ENCODE results near the gene AGPAT2.
"Not testable (repeated sequence)": the region's sequence is repeated elsewhere in the genome, so short reads cannot be mapped to it uniquely, and the experiment has no call there.

Gene AGPAT2

DNA sequence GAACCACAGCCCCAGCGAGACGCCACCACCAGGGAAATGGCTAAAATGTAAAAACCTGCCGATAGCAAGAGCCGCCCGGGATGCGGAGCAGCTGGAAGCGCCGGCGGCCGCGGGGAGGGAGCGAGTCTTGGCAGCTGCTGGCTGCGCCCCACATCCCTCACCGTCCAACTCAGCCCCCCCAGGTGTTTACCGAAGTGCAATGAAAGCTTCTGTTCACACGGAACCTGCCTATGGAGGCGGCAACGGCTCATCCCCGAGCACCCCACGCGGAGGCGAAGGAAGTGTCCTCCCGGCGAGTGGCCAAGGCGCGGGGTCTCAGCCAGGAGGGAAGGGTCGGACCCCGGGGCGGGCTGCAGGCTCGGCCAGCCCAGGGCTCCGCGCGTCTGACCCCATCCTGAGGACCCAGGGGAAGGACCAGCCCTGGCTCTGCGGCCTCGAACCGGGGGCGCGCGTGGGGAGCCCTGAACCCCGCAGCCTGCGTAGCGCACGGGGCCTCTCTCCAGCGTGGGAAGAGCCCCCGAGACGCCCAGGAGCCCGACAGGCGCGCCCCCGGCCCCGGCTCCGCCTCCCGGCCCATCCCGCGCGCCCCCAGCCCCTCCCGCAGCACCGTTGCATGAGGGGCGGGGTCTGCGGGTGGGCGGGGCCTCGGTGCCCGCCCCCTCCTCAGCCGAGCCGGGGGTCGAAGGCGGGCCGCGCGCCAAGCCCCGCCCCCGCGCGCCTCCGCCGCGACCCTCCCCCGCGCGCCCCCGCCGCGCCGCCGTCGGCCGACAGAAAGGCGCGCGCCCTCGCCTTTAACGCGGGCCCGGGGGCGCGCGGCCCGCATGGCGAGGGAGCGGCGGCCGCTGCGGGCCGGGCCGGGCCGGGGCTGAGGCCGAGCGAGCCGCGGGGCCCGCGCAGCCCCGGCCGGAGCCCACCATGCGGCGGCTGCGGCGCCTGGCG is 24.8 kb upstream of the AGPAT2 start, which contains the start of gene DIPK1B:
TSS of gene DIPK1B (plus strand) at position 822 of the 939 bp plus-strand sequence. CDS start at position 916, 94 bp downstream.
- Mint-ChIP-seq H3K27ac (peak within 1 kb of the TSS in 1 of 2 donors; percentile 20), H3K27me3 (peaks cover 71% of the 10 kb centered on the region)
- no peak for ATAC-seq

DNA sequence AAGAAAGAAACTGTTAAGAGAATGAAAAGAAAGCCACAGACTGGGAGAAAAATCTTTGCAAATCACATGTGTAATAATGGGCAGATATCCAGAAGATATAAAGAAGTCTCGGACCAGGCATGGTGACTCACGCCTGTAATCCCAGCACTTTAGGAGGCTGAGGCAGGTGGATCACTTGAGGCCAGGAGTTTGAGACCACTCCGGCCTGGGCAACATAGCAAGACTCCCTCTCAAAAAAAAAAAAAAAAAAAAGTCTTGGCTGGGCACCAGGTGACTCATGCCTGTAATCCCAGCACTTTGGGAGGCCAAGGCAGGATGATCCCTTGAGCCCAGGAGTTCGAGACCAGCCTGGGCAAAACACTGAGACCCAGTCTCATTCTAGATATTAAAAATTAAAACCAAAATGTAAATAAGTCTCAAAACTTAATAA is 24.0 kb upstream of the AGPAT2 start:
- not testable (repeated sequence) for H3K9me3 Mint-ChIP-seq, DNase-seq, ATAC-seq, H3K27ac Mint-ChIP-seq
- Mint-ChIP-seq H3K4me1 (peaks cover 18% of the 10 kb centered on the region), H3K27me3 (peaks cover 72% of the 10 kb centered on the region), H3K4me3 (peak overlapping the region; percentile 67 to 74)

More for the DNA sequence above, 24.8 kb upstream of the AGPAT2 start, which contains the start of gene DIPK1B:
- no peaks in the 10 kb centered on the region for H3K9me3 Mint-ChIP-seq
- no peak for DNase-seq
- peak within 1 kb of the TSS; percentile 67 to 74 for H3K4me3 Mint-ChIP-seq
- peaks cover 18% of the 10 kb centered on the region for H3K4me1 Mint-ChIP-seq

DNA sequence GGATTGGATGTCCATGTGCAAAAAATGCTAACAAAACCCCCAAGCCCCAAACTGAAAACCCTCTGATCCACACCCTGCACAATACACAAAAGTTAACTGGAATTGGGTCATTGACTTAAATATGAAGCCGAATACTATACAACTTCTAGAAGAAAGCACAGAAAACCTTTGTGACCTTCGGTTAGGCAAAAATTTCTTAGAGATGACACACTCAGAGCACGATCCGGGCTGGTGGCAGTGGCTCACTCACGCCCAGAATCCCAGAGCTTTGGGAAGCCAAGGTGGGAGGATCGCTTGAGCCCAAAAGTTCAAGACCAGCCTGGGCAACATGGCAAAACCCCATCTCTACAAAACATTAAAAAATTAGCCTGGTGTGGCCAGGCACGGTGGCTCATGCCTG is 23.3 kb upstream of the AGPAT2 start:
- no peak for DNase-seq
- no peak for ATAC-seq
- Mint-ChIP-seq H3K27ac (no peak overlapping the region), H3K4me1 (peaks cover 18% of the 10 kb centered on the region), H3K9me3 (no peaks in the 10 kb centered on the region), H3K27me3 (peaks cover 72% of the 10 kb centered on the region), H3K4me3 (no peak overlapping the region)

DNA sequence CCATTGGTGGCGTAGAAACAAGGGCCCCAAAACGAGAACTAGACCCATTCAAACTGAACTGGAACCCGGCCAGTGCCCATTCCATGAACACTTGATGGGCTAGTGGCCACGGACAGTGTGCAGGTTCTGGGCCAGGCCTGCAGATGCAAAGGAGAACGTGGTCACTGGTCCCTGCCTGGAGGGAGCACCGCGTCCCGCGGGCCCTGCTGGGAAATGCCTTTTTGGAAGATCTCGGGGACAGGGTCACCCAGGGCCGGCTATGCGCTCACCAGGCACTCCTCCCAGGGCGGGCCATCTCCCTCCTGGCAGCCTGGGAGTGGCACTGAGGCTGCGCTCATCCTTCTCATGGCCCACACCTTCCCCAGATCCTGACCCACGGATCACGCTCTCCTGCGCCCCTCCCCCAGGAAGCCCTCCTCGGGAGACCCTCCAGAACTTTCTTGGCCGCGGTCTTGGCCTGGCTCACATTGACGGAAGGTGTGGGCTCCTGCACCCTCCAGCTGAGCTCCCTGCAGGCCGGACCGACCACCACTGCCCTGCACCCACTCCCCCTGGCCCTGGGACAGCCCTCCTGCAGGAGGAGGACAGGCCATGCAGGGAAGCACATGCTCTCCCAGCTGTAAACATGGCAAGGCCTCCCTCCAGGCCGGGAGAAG is 22.3 kb upstream of the AGPAT2 start:
- Mint-ChIP-seq H3K27ac (no peak overlapping the region), H3K4me3 (no peak overlapping the region), H3K9me3 (no peaks in the 10 kb centered on the region), H3K4me1 (peaks cover 18% of the 10 kb centered on the region), H3K27me3 (peaks cover 71% of the 10 kb centered on the region)
- ATAC-seq (no peak), DNase-seq (no peak)

DNA sequence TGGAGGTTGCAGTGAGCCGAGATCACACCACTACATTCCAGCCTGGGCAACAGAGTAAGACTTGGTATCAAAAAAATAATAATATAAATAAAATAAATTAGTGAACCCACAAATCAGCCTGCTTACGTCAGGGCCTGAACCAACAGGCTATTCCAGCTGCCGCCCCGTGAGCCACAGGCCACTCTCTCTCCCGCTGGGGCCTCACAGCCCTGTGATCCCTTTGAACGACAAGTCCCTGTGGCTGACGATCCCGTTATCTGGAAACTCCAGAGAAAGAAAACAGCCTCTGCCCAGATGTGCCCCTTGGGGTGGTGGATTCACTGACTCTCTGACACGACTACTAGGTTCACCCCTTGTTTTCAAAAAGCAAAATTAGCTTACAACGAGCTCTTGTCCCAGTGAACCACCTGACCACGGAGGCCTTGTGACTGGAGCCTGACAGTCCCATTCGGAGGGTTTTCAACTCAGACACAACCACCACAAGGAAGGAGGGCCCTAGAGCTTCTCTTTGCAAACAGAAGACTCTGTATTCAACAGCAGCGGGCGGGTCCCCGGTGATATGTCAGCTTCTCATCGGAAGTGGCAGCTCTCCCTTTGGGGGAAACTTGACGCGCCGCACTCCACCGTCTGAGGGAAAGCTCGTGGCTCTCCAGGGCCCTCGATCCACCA is 20.7 kb upstream of the AGPAT2 start:
- DNase-seq (no peak), ATAC-seq (no peak)
- Mint-ChIP-seq H3K4me1 (peaks cover 11% of the 10 kb centered on the region), H3K27ac (peak overlapping the region in 1 of 2 donors; percentile 67), H3K9me3 (no peaks in the 10 kb centered on the region), H3K27me3 (peaks cover 55% of the 10 kb centered on the region), H3K4me3 (no peak overlapping the region)

DNA sequence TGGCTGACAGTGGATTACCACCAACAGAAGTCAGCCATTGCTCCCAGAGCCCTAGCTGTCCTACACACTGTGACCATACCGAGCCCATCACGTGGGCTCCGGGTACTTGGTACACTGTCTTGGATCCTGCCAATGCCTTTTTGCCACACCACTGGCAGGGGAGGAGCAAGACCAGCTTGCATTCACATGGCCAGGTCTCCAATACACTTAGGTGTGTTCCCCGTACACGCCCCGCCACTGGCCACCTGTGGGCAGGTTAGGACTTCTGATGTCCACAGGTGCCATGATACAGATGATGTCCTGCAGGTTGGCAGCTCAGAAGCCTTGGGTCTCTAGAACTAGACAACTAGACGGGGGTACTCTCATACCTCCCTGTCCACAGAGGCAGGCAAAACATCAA is 19.8 kb upstream of the AGPAT2 start:
- peaks cover 53% of the 10 kb centered on the region for H3K27me3 Mint-ChIP-seq
- H3K9me3 Mint-ChIP-seq, result no peaks in the 10 kb centered on the region
- H3K4me3 Mint-ChIP-seq, result no peak overlapping the region
- H3K27ac Mint-ChIP-seq, result no peak overlapping the region
- DNase-seq (no peak), ATAC-seq (no peak)
- H3K4me1 Mint-ChIP-seq, result peaks cover 20% of the 10 kb centered on the region

DNA sequence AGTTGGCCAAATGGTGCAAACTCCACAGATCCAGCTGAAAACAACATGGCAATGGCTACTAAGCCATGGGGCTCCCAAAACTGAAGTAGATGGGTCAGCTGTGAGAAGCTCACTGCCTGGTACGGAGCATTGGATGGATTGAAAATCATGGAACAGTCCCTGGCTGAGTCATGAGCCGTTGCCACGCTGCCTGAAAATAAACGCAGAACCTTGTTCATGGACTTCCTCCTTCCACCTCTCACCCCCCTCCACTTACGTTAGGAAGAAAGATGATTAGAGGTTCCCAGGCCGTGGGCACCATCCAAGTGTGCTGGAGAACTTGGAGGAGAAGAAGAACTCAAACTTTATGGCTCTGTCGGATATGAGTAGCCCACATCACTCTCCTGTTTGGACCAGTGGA is 18.3 kb upstream of the AGPAT2 start:
- no peaks in the 10 kb centered on the region for H3K9me3 Mint-ChIP-seq
- ATAC-seq (no peak), DNase-seq (no peak)
- H3K27ac Mint-ChIP-seq, result no peak overlapping the region
- H3K4me1 Mint-ChIP-seq, result peaks cover 29% of the 10 kb centered on the region
- peaks cover 39% of the 10 kb centered on the region for H3K27me3 Mint-ChIP-seq
- H3K4me3 Mint-ChIP-seq, result no peak overlapping the region

DNA sequence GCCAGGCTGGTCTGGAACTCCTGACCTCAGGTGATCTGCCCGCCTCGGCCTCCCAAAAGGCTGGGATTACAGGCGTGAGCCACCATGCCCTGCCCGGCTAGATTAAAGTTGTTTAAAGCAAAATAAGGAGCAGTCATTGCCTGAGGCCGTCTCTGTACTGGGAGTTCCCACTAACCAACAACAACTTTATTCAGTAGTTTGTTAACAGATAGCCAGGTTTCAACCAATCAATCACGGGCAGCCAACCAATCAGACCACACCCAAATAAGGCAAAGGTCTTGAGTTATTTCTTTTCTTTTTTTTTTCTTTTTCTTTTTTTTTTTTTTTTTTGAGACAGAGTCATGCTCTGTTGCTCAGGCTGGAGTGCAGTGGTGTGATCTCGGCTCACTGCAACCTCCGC is 17.5 kb upstream of the AGPAT2 start:
- not testable (repeated sequence) for H3K9me3 Mint-ChIP-seq, H3K27ac Mint-ChIP-seq, ATAC-seq, DNase-seq, H3K4me3 Mint-ChIP-seq
- Mint-ChIP-seq H3K27me3 (peaks cover 30% of the 10 kb centered on the region), H3K4me1 (peaks cover 36% of the 10 kb centered on the region)

DNA sequence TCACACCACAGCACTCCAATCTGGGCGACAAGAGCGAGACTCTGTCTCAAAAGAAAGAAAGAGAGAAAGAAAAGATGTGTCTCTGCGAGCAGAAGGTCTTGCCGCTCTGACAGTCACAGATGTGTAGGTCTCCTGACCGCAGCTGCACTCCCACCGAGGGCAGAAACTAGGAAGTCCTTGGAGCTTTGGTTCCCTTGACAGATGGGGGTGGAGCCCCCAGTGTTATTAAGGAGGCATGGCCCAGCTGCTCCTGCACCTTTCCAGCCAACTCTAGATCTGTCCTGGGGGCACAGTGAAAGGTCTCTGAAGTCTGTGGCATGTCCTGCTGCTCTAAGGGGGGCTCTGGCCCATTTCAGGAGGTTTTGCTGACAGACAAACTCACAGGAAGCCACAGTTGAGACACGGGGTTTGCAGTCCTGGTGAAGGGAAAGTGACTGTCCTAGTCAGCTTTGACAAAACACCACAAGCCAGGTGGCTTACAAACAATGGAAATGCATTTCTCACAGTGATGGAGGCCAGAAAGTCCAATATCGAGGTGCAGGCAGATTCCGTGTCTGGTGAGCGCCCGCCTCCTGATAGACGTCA is 16.1 kb upstream of the AGPAT2 start:
- Mint-ChIP-seq H3K9me3 (no peaks in the 10 kb centered on the region), H3K27ac (no peak overlapping the region), H3K4me1 (peaks cover 41% of the 10 kb centered on the region), H3K27me3 (peaks cover 24% of the 10 kb centered on the region), H3K4me3 (no peak overlapping the region)
- ATAC-seq, result no peak
- no peak for DNase-seq

DNA sequence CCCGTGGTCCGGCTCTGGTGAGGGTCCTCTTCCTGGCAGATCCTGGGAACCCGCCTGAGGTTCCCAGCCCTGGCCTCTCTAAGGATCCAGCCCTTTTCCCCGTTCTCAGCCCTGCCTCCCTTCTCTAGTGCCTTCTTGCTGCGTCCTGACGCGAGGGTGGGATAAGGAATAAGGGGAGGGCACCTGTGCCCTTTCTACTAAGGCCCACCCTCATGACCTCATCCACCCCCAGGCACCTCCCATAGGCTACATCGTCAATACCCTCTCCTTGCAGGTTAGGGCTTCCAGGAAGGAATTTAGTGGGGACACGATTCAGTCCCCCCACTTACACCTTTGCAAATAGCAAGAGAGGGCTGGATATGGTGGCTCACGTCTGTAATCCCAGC is 14.4 kb upstream of the AGPAT2 start:
- H3K27me3 Mint-ChIP-seq, result peaks cover 31% of the 10 kb centered on the region
- no peaks in the 10 kb centered on the region for H3K9me3 Mint-ChIP-seq
- peak overlapping the region; percentile 94 for H3K27ac Mint-ChIP-seq
- DNase-seq (no peak), ATAC-seq (peak; percentile 6)
- H3K4me1 Mint-ChIP-seq, result peaks cover 55% of the 10 kb centered on the region
- peak overlapping the region; percentile 79 to 85 for H3K4me3 Mint-ChIP-seq

DNA sequence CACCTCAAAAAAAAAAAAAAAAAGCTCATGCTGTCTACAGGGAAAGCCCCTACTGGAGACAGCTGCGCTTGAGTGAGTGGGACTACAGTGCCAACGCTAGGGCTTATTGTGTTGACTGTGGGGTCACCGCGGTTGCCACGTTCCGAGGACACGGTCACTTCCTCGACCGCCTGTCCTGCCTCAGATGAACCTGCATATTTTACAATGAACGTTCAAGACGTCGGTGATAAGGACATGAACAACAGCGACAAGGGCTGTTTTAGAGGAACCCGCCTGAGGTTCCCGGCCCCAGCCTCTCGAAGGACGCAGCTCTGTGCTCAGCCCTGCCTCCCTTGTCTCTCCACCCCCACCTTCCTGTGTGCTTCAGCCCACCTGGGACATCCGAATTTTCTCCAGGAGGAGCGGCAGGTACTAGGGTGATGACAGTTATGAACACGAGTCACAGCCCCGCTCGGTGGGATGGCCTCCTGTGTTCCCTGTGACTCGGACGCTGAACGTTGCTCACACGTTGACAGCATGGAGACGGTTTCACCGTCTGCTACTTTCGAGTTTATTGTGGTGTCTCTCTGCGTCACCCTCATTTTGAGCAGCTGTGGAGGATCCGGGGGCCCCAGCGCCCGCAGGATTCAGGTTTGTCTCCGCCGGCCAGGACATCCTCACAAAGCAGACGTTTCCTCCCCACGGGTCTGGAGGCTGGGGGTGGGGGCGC is 13.9 kb upstream of the AGPAT2 start:
- peak overlapping the region; percentile 94 for H3K27ac Mint-ChIP-seq
- no peaks in the 10 kb centered on the region for H3K9me3 Mint-ChIP-seq
- peaks cover 29% of the 10 kb centered on the region for H3K27me3 Mint-ChIP-seq
- DNase-seq, result peak; percentile 72 to 81
- peak; percentile 96 for ATAC-seq
- H3K4me3 Mint-ChIP-seq, result peak overlapping the region; percentile 79 to 85
- peaks cover 60% of the 10 kb centered on the region for H3K4me1 Mint-ChIP-seq

DNA sequence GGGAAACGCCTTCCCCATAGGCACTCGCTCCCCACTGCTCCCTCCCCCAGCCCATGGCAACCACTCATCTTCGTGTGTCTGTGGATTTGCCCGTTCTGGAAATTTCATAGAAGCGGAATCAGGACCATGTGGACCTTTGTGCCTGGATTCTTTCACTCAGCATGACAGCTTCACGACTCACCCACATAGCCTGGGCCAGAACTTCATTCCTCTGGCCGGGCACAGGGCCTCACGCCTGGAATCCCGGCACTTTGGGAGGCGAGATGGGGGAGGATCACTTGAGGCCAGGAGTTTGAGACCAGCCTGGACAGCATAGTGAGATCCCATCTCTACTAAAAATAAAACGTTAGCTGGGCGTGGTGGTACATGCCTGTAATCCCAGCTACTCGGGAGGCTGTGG is 13.0 kb upstream of the AGPAT2 start:
- peaks cover 21% of the 10 kb centered on the region for H3K27me3 Mint-ChIP-seq
- H3K27ac Mint-ChIP-seq, result peak overlapping the region in 1 of 2 donors; percentile 42
- H3K4me1 Mint-ChIP-seq, result peaks cover 68% of the 10 kb centered on the region
- peak overlapping the region; percentile 79 to 85 for H3K4me3 Mint-ChIP-seq
- H3K9me3 Mint-ChIP-seq, result no peaks in the 10 kb centered on the region
- ATAC-seq (no peak), DNase-seq (no peak)

DNA sequence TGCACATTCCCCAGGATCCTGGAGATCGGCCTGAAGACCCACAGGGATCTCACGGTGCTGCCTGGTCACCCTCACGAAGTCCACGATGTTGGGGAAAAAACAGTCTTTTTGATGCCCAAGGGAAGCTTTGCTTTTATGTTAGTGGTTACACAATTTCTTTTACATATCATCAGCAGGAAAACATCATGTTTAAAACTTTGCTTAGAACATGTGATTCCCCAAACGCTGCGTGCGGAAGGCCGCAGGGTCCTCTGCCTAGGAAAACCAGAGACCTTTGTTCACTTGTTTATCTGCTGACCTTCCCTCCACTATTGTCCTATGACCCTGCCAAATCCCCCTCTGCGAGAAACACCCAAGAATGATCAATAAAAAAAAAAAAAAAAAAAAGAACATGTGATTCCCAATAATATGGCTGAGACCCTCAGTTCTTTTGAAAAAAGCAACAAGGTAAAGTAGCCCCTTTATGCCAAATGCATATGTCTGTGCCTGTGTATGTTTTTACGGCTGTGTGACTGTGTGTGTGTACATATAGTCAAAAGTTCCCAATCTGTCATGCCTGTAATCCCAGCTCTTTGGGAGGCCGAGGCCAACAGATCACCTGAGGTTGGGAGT is 11.5 kb upstream of the AGPAT2 start:
- peaks cover 18% of the 10 kb centered on the region for H3K27me3 Mint-ChIP-seq
- H3K4me1 Mint-ChIP-seq, result peaks cover 76% of the 10 kb centered on the region
- H3K27ac Mint-ChIP-seq, result no peak overlapping the region
- no peak for DNase-seq
- H3K4me3 Mint-ChIP-seq, result no peak overlapping the region
- ATAC-seq, result no peak
- H3K9me3 Mint-ChIP-seq, result no peaks in the 10 kb centered on the region

DNA sequence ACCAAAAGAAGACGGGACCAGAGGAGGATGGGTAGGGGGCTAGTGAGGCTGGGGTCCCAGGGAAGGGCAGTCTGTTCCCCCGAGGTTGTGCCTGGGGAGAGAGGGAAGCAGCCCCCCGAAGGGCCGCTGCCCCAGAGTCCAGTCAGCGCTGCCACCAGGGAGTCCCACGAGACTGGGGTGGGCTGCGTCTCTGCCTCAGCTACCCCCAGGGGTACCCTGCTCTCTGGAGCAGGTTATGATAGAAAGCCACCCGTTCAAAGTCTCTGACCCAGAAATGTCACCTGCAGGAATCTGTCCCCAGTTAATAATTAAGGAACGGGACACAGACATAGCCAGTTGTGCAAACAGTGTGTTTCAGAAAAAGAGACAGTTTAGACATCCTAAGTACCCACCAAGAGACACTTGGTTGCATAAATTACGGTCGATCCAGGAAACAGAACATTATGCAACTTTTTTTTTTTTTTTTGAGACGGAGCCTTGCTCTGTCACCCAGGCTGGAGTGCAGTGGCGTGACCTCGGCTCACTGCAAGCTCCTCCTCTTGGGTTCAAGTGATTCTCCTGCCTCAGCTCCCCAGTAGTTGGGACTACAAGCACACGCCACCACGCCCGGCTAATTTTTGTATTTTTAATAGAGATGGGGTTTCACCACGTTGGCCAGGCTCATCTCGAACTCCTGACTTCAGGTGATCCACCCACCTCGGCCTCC is 10.7 kb upstream of the AGPAT2 start:
- peak overlapping the region in 1 of 2 donors; percentile 83 for H3K4me3 Mint-ChIP-seq
- H3K4me1 Mint-ChIP-seq, result peaks cover 77% of the 10 kb centered on the region
- H3K27ac Mint-ChIP-seq, result peak overlapping the region in 1 of 2 donors; percentile 85
- DNase-seq (no peak), ATAC-seq (no peak)
- no peaks in the 10 kb centered on the region for H3K9me3 Mint-ChIP-seq
- H3K27me3 Mint-ChIP-seq, result peaks cover 18% of the 10 kb centered on the region
